H9 (cell line): ENCODE results near the gene PRR13. TPM values are rescaled to one million over a fixed set of nuclear protein-coding genes. Genes with fewer than 3 reads are reported as not detected.

Experiments
- DNase-seq: peaks from one replicate; pipeline ENCODE4 v3.0.0-alpha.2; 2017
- H2AFZ ChIP-seq: one replicate; pipeline ENCODE4 v1.6.1; 2013; ENCODE audit warnings: mild to moderate bottlenecking, low read length, control low read depth, moderate library complexity
- H2AK5ac ChIP-seq: 2 replicates; pipeline ENCODE4 v1.6.1; 2013; ENCODE audit warnings: low read length, control low read depth, mixed read lengths; ENCODE audit not compliant: insufficient read length
- H2BK120ac ChIP-seq: one replicate; pipeline ENCODE4 v1.6.1; 2013; ENCODE audit warnings: low read depth, mild to moderate bottlenecking, low read length, control low read depth, inconsistent platforms; ENCODE audit not compliant: poor library complexity, severe bottlenecking
- H2BK12ac ChIP-seq: 2 replicates; pipeline ENCODE4 v1.6.1; 2013; ENCODE audit warnings: low read length, control low read depth, mixed read lengths, low read depth; ENCODE audit not compliant: insufficient read length
- H2BK15ac ChIP-seq: 2 replicates; pipeline ENCODE4 v1.6.1; 2013; ENCODE audit warnings: low read depth, low read length, control low read depth
- H2BK20ac ChIP-seq: one replicate; pipeline ENCODE4 v1.6.1; 2013; ENCODE audit warnings: low read depth, mild to moderate bottlenecking, low read length, control low read depth, inconsistent platforms; ENCODE audit not compliant: poor library complexity, severe bottlenecking
- H2BK5ac ChIP-seq: 2 replicates; pipeline ENCODE4 v1.6.1; 2013; ENCODE audit warnings: low read length, control low read depth, mixed read lengths; ENCODE audit not compliant: insufficient read length
- H3K14ac ChIP-seq: 2 replicates; pipeline ENCODE4 v1.6.1; 2013; ENCODE audit warnings: low read length, control low read depth; ENCODE audit not compliant: insufficient read depth
- H3K18ac ChIP-seq: 2 replicates; pipeline ENCODE4 v1.6.1; 2013; ENCODE audit warnings: low read depth, mild to moderate bottlenecking, mixed read lengths, low read length, control low read depth; ENCODE audit not compliant: insufficient read length
- H3K23ac ChIP-seq: 2 replicates; pipeline ENCODE4 v1.6.1; 2013; ENCODE audit warnings: low read length, control low read depth, mixed read lengths, low read depth; ENCODE audit not compliant: insufficient read length
- H3K23me2 ChIP-seq: 2 replicates; pipeline ENCODE4 v1.6.1; 2013; ENCODE audit warnings: low read depth, mild to moderate bottlenecking, mixed read lengths, low read length, control low read depth; ENCODE audit not compliant: insufficient read length, poor library complexity, severe bottlenecking
- H3K27ac ChIP-seq: 2 replicates; pipeline ENCODE4 v1.5.1; 2013; ENCODE audit warnings: low read length, control low read depth, mixed read lengths, low read depth; ENCODE audit not compliant: insufficient read length
- H3K27me3 ChIP-seq: 2 replicates; pipeline ENCODE4 v1.6.1; 2013; ENCODE audit warnings: low read length, control low read depth, inconsistent platforms; ENCODE audit not compliant: insufficient read depth
- H3K4ac ChIP-seq: 2 replicates; pipeline ENCODE4 v1.6.1; 2013; ENCODE audit warnings: low read depth, mild to moderate bottlenecking, control low read depth, inconsistent platforms, low read length, moderate library complexity
- H3K4me1 ChIP-seq: 2 replicates; pipeline ENCODE4 v1.6.1; 2013; ENCODE audit warnings: low read length, control low read depth, inconsistent platforms; ENCODE audit not compliant: insufficient read depth
- H3K4me2 ChIP-seq: 2 replicates; pipeline ENCODE4 v1.6.1; 2013; ENCODE audit warnings: low read length, control low read depth, mixed read lengths; ENCODE audit not compliant: insufficient read length, insufficient read depth
- H3K56ac ChIP-seq: 2 replicates; pipeline ENCODE4 v1.6.1; 2013; ENCODE audit warnings: low read depth, mild to moderate bottlenecking, mixed read lengths, low read length, control low read depth; ENCODE audit not compliant: insufficient read length
- H3K79me1 ChIP-seq: 2 replicates; pipeline ENCODE4 v1.6.1; 2013; ENCODE audit warnings: low read depth, mild to moderate bottlenecking, moderate library complexity, low read length, control low read depth, inconsistent platforms; ENCODE audit not compliant: insufficient read depth, poor library complexity, severe bottlenecking
- H3K79me2 ChIP-seq: 2 replicates; pipeline ENCODE4 v1.6.1; 2013; ENCODE audit warnings: low read length, control low read depth, inconsistent platforms; ENCODE audit not compliant: insufficient read depth
- H3K9ac ChIP-seq: 2 replicates; pipeline ENCODE4 v1.6.1; 2013; ENCODE audit warnings: low read length, control low read depth, mixed read lengths; ENCODE audit not compliant: insufficient read length; ENCODE audit errors: extremely low read depth
- H3K9me3 ChIP-seq: one replicate; pipeline ENCODE4 v1.6.1; 2013; ENCODE audit warnings: low read depth, low read length, inconsistent platforms; ENCODE audit not compliant: control insufficient read depth
- H3T11ph ChIP-seq: one replicate; pipeline ENCODE4 v1.6.1; 2013; ENCODE audit warnings: mild to moderate bottlenecking, low read length, control low read depth, inconsistent platforms
- H4K20me1 ChIP-seq: one replicate; pipeline ENCODE4 v1.6.1; 2013; ENCODE audit not compliant: control insufficient read depth, insufficient read length, insufficient read depth
- H4K5ac ChIP-seq: 2 replicates; pipeline ENCODE4 v1.6.1; 2013; ENCODE audit warnings: low read depth, mild to moderate bottlenecking, mixed read lengths, low read length, control low read depth; ENCODE audit not compliant: insufficient read length
- H4K8ac ChIP-seq: replicated peaks from 2 replicates; pipeline ENCODE4 v1.6.1; 2013; ENCODE audit warnings: low read length, control low read depth, mixed read lengths, low read depth; ENCODE audit not compliant: insufficient read length
- H4K91ac ChIP-seq: 2 replicates; pipeline ENCODE4 v1.6.1; 2013; ENCODE audit warnings: low read depth, mild to moderate bottlenecking, moderate library complexity, mixed read lengths, low read length, control low read depth; ENCODE audit not compliant: insufficient read length
- H3K27ac Mint-ChIP-seq, 3 experiments: 2 replicates in 2 of 3; 3 replicates in 1 of 3; pipeline ENCODE4 v1.8.0; 2020 to 2021; ENCODE audit warnings: mixed read lengths in 3 of 3, mild to moderate bottlenecking in 1 of 3, moderate library complexity in 1 of 3
- H3K27me3 Mint-ChIP-seq: 2 replicates; pipeline ENCODE4 v1.8.0; 2021; ENCODE audit warnings: low read depth, mild to moderate bottlenecking, moderate library complexity, mixed read lengths
- H3K36me3 Mint-ChIP-seq, 3 experiments: 2 replicates in 2 of 3; 3 replicates in 1 of 3; pipeline ENCODE4 v1.8.0; 2020 to 2021; ENCODE audit warnings: low read depth in 3 of 3, mixed read lengths in 3 of 3; ENCODE audit not compliant: insufficient read depth in 1 of 3
- H3K4me1 Mint-ChIP-seq, 2 experiments: 2 replicates each; pipeline ENCODE4 v1.8.0; 2020; ENCODE audit warnings: mixed read lengths in 2 of 2
- H3K4me3 Mint-ChIP-seq, 2 experiments: 2 replicates in 1 of 2; 3 replicates in 1 of 2; pipeline ENCODE4 v1.8.0; 2020 to 2021; ENCODE audit warnings: mild to moderate bottlenecking in 2 of 2, mixed read lengths in 2 of 2, moderate library complexity in 1 of 2
- H3K9me3 Mint-ChIP-seq, 2 experiments: 2 replicates in 1 of 2; 3 replicates in 1 of 2; pipeline ENCODE4 v1.8.0; 2020; ENCODE audit warnings: mild to moderate bottlenecking in 2 of 2, mixed read lengths in 2 of 2, moderate library complexity in 1 of 2
- CTCF ChIP-seq: fragments of 200-600 bp; sonication (generic); conservative IDR thresholded peaks from 3 replicates; pipeline ENCODE4 v1.8.0; 2021; ENCODE audit warnings: antibody characterized with exemption, mild to moderate bottlenecking
- WGBS: extraction: QIAGEN DNeasy Blood & Tissue Kit; methylation state at CpG from one replicate; pipeline ENCODE4 v1.1.7; 2013; ENCODE audit warnings: missing lambda C conversion rate, low lambda C conversion rate, mixed read lengths; ENCODE audit not compliant: insufficient read length; ENCODE audit errors: extremely low coverage; 5-methylcytosine and 5-hydroxymethylcytosine counted together
- total RNA-seq: library from RNA; stranded (reverse); gene quantifications from 2 replicates; pipeline ENCODE4 v1.2.1, GENCODE V29; 2021

PRR13 gene
- total RNA-seq, 1 experiment from 2014 or later, result 147 TPM

DNA sequence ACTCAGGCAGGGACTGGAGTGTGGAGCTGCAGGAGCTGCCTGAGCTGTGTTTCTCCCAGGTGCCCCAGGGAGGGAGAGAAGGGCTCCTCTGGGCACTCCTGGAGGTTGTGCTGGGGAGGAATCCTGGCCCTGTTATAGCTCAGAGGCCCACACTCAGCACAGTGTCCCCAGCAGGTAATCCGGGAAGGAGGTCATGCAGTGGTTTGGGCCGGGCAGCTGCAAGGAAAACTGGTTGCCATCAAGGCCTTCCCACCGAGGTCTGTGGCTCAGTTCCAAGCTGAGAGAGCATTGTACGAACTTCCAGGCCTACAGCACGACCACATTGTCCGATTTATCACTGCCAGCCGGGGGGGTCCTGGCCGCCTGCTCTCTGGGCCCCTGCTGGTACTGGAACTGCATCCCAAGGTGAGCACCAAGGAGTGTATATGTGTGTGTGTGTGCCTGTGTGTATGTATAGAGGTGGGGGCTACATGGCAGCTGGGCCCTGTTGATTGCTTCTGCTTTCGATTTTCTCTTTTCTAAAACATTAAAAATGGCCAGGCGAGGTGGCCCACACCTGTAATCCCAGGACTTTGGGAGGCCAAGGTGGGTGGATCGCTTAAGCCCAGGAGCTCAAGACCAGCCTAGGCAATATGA is 15.9 kb upstream of the PRR13 start:
- Histone ChIP-seq H3K18ac (no peak overlapping the region), H3K23me2 (no peaks in the 10 kb centered on the region), H3K23ac (no peak overlapping the region), H3K4me2 (no peak overlapping the region), H2BK120ac (no peak overlapping the region), H3K4ac (no peak overlapping the region), H3K56ac (no peak overlapping the region), H2BK15ac (no peak overlapping the region), H2BK5ac (no peak overlapping the region), H3K79me2 (no peaks in the 10 kb centered on the region), H3T11ph (no peak overlapping the region), H3K9me3 (no peaks in the 10 kb centered on the region), H3K27me3 (no peaks in the 10 kb centered on the region), H2BK12ac (no peak overlapping the region), H3K27ac (no peak overlapping the region), H3K14ac (no peak overlapping the region), H3K9ac (no peak overlapping the region), H4K5ac (no peak overlapping the region), H4K20me1 (no peaks in the 10 kb centered on the region), H4K8ac (no peak overlapping the region), H2AFZ (no peak overlapping the region), H2BK20ac (no peak overlapping the region), H4K91ac (no peak overlapping the region), H3K79me1 (no peaks in the 10 kb centered on the region), H2AK5ac (no peak overlapping the region), H3K4me1 (no peaks in the 10 kb centered on the region)
- Mint-ChIP-seq H3K9me3 (no peaks in the 10 kb centered on the region; a peak in 1 of 5 replicates), H3K27me3 (peaks cover 3% of the 10 kb centered on the region), H3K4me3 (no peak overlapping the region), H3K27ac (no peak overlapping the region; a peak in 1 of 7 replicates), H3K36me3 (no peaks in the 10 kb centered on the region), H3K4me1 (peaks cover 10 to 25% of the 10 kb centered on the region in 2 experiments)
- no peak for DNase-seq
- WGBS, result no CpG with 5 or more reads among the region's 11 CpGs
- no peak for TF ChIP-seq CTCF
